SH-SY5Y (cell line): ENCODE measurements around the gene NEUROG1.

Source experiments
- GATA2 ChIP-seq: IDR thresholded peaks from 2 replicates; pipeline ENCODE4 v1.6.1; 2011; ENCODE audit warnings: mild to moderate bottlenecking, low read depth, low read length
- GATA3 ChIP-seq: IDR thresholded peaks from 2 replicates; pipeline ENCODE4 v1.6.1; 2011; ENCODE audit warnings: low read depth, mild to moderate bottlenecking, low read length, moderate library complexity

Gene NEUROG1

DNA sequence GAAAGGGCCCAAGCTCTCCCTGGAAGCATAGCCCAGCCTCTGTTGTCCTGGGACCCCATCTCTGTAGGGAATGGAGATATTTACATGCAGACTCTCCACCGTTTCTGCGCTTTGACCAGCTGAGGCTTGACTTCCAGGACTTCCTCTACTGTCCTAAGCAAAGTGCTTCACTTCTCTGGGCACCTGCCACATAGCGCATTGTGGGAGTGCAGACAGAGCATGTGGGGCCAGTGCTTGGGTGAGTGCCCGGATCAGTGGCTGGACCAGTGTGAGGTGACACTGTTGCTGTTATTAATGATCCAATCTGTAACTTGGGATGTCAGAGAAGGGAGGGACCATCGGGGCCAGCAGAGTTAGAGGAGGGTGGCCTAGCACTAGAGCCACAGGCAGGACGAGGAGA, 32.5 kb upstream of the NEUROG1 start:
- TF ChIP-seq GATA3: no peak
- TF ChIP-seq GATA2: no peak

DNA sequence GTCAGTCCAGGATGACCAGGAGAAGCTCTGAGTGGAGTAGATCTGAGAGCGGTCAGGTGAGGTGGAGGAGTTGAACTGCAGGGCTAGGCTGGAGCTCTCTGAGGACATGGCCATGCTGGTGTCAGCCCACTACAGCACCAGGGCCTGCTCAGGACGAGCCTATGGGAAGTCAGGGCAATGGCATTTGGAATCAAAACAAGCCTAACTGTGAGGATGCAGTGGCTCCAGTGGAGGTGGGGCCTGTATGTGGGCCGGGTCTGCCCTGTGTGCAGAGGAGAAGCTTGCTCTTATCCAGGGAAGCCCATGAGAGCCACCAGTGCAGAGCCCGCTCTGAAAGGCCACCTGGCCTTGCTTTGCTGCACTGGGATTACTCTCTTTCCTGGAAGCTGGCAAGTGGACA, 31.9 kb upstream of the NEUROG1 start:
- TF ChIP-seq GATA2 (no peak), GATA3 (no peak)

DNA sequence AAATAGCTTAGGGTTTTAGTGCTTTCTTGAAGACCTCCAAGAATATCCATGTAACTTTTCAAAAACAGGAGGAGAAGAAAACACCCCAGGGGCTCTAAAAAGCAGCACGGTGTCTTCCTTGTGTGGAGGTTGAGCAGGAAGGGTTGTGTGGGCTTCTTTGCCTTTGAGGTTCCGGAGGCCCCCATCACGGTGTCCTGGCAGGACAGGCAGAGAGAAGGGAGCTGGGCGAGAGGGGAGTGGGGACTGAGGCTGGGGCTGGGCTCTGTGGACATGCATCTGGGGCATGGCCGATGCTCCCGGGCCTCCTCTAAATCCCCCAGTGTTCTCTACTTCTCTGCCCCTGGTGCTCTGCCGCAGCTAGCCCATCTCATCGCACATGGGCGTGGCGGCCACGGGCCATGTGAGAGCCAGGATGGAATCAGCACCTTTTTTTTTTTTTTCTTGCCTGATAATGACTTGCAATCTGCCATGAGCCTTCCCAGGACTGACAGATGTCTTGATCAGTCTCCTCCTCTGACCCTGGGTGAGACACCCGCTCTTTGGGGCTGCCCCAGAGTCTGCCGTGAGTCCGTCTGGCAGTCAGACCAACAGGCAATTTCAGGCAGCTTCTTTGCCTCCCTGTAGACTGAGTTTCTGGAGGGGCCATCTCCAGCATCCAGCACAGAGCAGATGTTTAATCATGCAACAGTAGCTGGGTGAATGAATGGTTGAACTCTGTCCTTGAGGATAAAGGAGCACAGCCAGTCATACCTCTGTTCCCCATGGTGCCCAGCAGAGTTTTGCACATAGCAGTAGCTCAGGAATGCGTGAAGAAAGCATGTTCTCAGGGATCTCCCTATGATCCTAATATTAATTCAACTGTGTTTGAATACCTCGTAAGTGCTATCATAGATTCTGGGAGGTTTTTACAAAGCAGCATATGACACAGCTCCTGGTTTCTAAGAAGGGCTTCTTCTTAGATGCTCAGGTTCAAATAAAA, 30.9 kb upstream of the NEUROG1 start:
- TF ChIP-seq GATA3 (no peak), GATA2 (no peak)

GRCh38 chr5:135565725-135566421, 30.1 kb upstream of the NEUROG1 start:
- TF ChIP-seq GATA2 (no peak), GATA3 (no peak)

DNA sequence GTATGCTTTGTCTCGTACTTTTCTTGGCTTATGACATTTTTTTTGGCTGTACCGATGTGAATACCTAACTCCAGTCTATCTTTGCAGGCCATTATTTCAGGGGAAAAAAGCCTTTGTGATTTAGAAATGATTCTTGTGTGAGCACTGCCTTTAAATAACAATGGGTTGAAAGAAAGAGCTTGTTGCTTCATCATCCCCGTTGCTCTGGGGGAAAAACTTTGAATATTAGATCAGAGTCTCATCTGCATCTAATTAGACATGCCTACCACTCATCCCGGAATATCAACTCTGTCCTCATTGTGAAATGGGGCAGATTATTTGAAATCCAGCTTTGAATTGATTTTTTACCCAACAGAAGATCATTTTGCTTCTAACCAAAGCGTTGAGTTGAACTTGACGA, 29.5 kb upstream of the NEUROG1 start:
- TF ChIP-seq GATA3 (no peak), GATA2 (no peak)

- no peak for TF ChIP-seq GATA2
- no peak for TF ChIP-seq GATA3
These were observed 28.6 kb upstream of the NEUROG1 start for GRCh38 chr5:135564331-135564730.

DNA sequence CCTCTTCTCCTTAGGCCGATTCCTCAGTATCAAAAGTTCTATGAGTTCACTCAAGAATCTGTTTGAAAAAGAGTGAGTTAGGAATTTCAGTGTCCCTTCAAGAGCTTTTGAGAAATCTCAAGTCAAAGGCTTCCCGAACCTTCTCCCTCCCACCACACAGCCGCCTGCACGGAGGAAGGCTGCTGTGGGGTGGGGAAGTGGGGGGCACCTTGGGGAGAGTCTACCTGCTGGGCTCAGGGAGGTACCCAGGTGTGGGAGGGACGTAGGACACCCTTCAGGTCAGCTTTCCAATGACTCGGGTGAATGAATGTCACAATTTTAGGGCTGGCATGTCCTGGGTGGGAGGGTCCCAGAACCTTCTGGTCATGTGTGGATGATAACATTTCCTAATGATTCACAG, 25.5 kb upstream of the NEUROG1 start:
- TF ChIP-seq GATA2 (no peak), GATA3 (no peak)

GRCh38 chr5:135560858-135561257, 25.1 kb upstream of the NEUROG1 start:
- TF ChIP-seq GATA3 (no peak), GATA2 (no peak)

GRCh38 chr5:135559354-135559753, 23.6 kb upstream of the NEUROG1 start:
- TF ChIP-seq GATA3 (no peak), GATA2 (no peak)

DNA sequence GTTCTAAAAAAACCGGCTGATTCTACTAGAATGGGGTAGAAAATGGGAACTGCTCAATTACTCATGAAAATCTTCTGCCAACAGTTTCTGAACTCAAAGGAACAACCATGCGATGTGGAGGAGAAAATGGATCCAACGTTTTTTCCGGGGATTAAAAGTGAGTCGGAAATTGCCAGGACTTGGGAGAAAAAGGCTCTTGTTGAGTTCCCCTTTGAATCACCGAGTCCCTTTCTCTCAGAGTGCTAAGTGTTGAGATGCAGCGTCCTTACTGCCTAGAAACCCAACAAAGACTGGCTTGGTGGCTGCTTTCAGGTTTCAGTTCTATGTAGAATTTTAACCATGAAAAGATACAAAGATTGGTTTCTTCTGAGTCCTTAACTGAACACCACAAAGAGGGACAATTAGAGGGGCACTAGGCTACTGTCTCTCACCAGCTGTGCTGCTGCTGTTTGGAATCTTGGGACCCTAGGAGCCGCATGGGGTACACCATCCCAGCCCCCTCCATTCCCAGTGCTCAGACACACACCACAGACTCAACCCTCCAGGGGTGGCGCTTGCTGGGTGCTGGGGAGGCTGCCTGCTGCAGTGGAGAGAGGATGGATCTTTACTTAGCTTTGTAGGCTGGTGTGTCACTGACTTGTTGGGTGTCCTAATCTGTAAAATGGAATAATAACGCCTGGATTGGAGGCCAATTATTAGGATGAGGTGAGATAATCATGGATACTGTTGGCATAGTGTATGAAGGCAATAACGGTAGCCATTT, 21.5 kb upstream of the NEUROG1 start:
- TF ChIP-seq GATA3 (no peak), GATA2 (no peak)

DNA sequence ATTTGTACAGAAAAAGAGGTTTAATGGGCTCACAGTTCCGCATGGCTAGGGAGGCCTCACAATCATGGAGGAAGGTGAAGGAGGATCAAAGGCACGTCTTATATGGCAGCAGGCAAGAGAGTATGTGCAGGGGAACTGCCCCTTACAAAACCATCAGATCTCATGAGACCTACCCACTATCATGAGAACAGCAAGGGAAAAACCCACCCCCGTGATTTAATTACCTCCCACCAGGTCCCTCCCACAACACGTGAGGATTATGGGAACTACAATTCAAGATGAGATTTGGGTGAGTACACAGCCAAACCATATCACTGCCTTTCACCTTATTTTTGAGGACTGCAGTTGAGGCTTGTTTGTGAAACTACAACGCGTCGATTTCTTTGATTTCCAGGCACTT, 20.9 kb upstream of the NEUROG1 start:
- no peak for TF ChIP-seq GATA3
- no peak for TF ChIP-seq GATA2

DNA sequence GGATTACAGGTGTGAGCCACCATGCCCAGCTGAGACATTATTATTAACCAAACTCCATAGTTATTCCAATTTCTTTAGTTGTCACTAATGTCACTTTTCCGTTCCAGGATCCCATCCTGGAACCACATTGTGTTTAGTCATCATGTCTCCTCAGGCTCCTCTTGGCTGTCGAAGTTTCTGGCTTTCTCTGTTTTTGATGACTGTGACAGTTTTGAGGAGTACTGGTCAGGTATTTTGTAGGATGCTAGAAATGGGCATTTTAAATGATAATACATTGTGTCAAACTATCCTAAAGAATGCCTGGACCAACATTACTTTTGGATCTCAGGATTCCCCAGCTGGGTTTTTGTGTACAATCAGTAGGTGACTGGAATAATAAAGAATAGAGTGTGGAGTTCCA, 19.8 kb upstream of the NEUROG1 start:
- no peak for TF ChIP-seq GATA3
- no peak for TF ChIP-seq GATA2

GRCh38 chr5:135553688-135554462, 18.1 kb upstream of the NEUROG1 start:
- TF ChIP-seq GATA2 (no peak), GATA3 (no peak)
